Transverse colon (tissue), 4 donors: ENCODE measurements around the gene PTTG2. TPM values are rescaled to one million over a fixed set of nuclear protein-coding genes. Genes with fewer than 3 reads are reported as not detected.

Experiments used
- DNase-seq: peaks from one replicate; pipeline ENCODE4 v3.0.0-alpha.2; 2019
- H3K27ac ChIP-seq, 4 donors: fragments of 200-600 bp; sonication (generic); 2 replicates each; pipeline ENCODE4 v1.5.1; 2016 to 2018; ENCODE audit warnings: inconsistent platforms in 4 of 4
- H3K27me3 ChIP-seq: fragments of 200-600 bp; sonication (generic); 2 replicates; pipeline ENCODE4 v1.5.1; 2017; ENCODE audit warnings: inconsistent platforms
- H3K36me3 ChIP-seq, 4 donors: fragments of 200-600 bp; sonication (generic); 2 replicates each; pipeline ENCODE4 v1.5.1; 2017 to 2019; ENCODE audit warnings: inconsistent platforms in 4 of 4
- H3K4me1 ChIP-seq, 4 donors: fragments of 200-600 bp; sonication (generic); 2 replicates each; pipeline ENCODE4 v1.5.1; 2017 to 2020; ENCODE audit warnings: inconsistent platforms in 4 of 4
- H3K4me3 ChIP-seq, 4 donors: fragments of 200-600 bp; sonication (generic); 1 replicate in 1 of 4; 2 replicates in 3 of 4; pipeline versions ENCODE4 v1.5.1 to v1.6.1; 2017 to 2019; ENCODE audit warnings: inconsistent platforms in 4 of 4
- H3K9me3 ChIP-seq, 2 donors: fragments of 200-600 bp; sonication (generic); 2 replicates each; pipeline ENCODE4 v1.5.1; 2017 to 2019; ENCODE audit warnings: inconsistent platforms in 2 of 2
- EP300 ChIP-seq: sonication (generic); formaldehyde crosslinking; IDR thresholded peaks from one replicate; pipeline ENCODE4 v1.6.1; 2017; ENCODE audit warnings: antibody characterized with exemption, low read depth
- POLR2A ChIP-seq: fragments of 450-650 bp; IDR thresholded peaks from one replicate; pipeline ENCODE4 v1.6.1; 2016; ENCODE audit warnings: antibody characterized with exemption, mild to moderate bottlenecking, moderate library complexity
- POLR2AphosphoS5 ChIP-seq, 3 donors: sonication (generic); formaldehyde crosslinking; IDR thresholded peaks; one replicate each; pipeline ENCODE4 v1.6.1; 2016; ENCODE audit warnings: antibody characterized with exemption in 3 of 3
- WGBS, 2 donors: methylation state at CpG; one replicate each; pipeline ENCODE4 v1.1.5; 2018; ENCODE audit warnings: low coverage in 1 of 2; 5-methylcytosine and 5-hydroxymethylcytosine counted together
- in situ Hi-C, 4 donors: fragments of 200-750 bp; cut with MboI; loops; one replicate each; pipeline versions ENCODE4 v1.15.0 to v1.15.1; 2017; ENCODE audit warnings: low sequenced_read_pairs in 3 of 4, low pct_ligation_motif_present in 1 of 4, low pct_unique_long_range_greater_than_20kb in 1 of 4
- intact Hi-C: fragments of 100-400 bp; cut with DNase I; formaldehyde crosslinking; loops from one replicate; pipeline ENCODE4 v1.15.1; 2023; ENCODE audit warnings: low total_unique reads
- total RNA-seq, 4 donors: library from RNA; depleted of rRNA; stranded (reverse); fragments of >200 nt; gene quantifications; one replicate each; pipeline ENCODE4 v1.1.0, GENCODE V29; 2016
- TF ChIP-seq, protein P1 (sequence below), 5 experiments: fragments of 200-600 bp in 3 of 5; fragments of 450-650 bp in 2 of 5; sonication (generic) in 3 of 5; IDR thresholded peaks; 1 replicate in 2 of 5; 2 replicates in 3 of 5; pipeline ENCODE4 v1.5.1; 2016 to 2017; ENCODE audit warnings: antibody characterized with exemption in 5 of 5, inconsistent platforms in 3 of 5, mild to moderate bottlenecking in 2 of 5, moderate library complexity in 1 of 5

PTTG2 gene
- total RNA-seq, 4 donors from 2014 or later = 2.6 to 3.8 TPM; not detected in 2

DNA sequence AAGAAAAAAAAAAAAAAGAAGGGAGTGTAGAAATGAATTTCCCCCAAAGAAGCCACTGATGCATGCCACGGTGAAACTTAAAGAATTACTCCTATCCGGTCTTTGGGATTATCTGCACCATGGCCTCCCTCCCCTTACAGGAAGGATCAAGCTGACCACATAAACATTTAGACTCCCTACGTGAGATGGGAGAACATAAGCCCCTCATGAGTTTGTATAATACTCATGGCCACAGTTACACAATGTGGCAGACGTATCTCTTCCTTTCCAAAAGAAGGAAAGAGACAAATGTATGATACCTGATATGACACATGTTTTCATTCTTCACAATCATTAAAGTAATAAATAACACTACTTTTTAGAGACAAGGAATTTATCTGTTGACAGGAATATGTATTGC lies 3.3 kb upstream of the PTTG2 start:
- no peaks in the 10 kb centered on the region for H3K9me3 ChIP-seq
- in situ Hi-C loops (no loop called here), intact Hi-C loops (no loop called here)
- WGBS, 2 donors = 69 to 90% methylated on average over 3 to 4 of the region's 4 CpGs
- TF ChIP-seq POLR2A (no peak), EP300 (no peak), POLR2AphosphoS5 (IDR thresholded peaks at IDR 0.05) (no peak)
- TF ChIP-seq, protein P1, sequence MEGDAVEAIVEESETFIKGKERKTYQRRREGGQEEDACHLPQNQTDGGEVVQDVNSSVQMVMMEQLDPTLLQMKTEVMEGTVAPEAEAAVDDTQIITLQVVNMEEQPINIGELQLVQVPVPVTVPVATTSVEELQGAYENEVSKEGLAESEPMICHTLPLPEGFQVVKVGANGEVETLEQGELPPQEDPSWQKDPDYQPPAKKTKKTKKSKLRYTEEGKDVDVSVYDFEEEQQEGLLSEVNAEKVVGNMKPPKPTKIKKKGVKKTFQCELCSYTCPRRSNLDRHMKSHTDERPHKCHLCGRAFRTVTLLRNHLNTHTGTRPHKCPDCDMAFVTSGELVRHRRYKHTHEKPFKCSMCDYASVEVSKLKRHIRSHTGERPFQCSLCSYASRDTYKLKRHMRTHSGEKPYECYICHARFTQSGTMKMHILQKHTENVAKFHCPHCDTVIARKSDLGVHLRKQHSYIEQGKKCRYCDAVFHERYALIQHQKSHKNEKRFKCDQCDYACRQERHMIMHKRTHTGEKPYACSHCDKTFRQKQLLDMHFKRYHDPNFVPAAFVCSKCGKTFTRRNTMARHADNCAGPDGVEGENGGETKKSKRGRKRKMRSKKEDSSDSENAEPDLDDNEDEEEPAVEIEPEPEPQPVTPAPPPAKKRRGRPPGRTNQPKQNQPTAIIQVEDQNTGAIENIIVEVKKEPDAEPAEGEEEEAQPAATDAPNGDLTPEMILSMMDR (IDR thresholded peaks at IDR 0.05) = no peak
- peaks cover 0 to 4% (median 3%) of the 10 kb centered on the region in 4 donors for H3K4me1 ChIP-seq
- no peak overlapping the region for H3K4me3 ChIP-seq
- H3K27me3 ChIP-seq = no peaks in the 10 kb centered on the region
- no peak for DNase-seq
- no peak overlapping the region for H3K27ac ChIP-seq
- no peaks in the 10 kb centered on the region for H3K36me3 ChIP-seq

DNA sequence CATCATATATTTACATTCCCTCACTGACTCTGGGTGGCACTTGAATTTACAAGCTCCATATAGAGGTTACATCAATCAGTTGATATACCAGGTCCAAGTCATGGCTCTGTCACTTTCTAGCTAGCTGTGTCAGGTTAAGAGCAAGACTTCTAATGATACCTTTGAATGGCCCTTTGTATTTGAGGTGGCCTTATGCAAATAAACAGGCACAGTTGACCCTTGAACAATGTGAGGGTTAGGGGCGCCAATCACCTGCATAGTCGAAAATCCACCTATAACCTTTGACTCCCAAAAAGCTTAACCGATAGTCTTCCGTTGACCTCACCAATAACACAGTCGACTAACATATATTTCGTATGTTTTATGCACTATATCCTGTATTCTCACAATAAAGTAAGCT lies 1.3 kb upstream of the PTTG2 start:
- TF ChIP-seq, protein P1 (IDR thresholded peaks at IDR 0.05) = no peak
- TF ChIP-seq EP300 (no peak), POLR2AphosphoS5 (IDR thresholded peaks at IDR 0.05) (no peak), POLR2A (no peak)
- DNase-seq = no peak
- Histone ChIP-seq H3K4me1 (peaks cover 0 to 3% (median 0%) of the 10 kb centered on the region in 4 donors), H3K4me3 (no peak overlapping the region), H3K9me3 (no peaks in the 10 kb centered on the region), H3K27me3 (no peaks in the 10 kb centered on the region), H3K36me3 (no peaks in the 10 kb centered on the region), H3K27ac (no peak overlapping the region)
- intact Hi-C loops (no loop called here), in situ Hi-C loops (no loop called here)
- WGBS, 2 donors = 79 to 98% methylated on average over 6 of the region's 6 CpGs

DNA sequence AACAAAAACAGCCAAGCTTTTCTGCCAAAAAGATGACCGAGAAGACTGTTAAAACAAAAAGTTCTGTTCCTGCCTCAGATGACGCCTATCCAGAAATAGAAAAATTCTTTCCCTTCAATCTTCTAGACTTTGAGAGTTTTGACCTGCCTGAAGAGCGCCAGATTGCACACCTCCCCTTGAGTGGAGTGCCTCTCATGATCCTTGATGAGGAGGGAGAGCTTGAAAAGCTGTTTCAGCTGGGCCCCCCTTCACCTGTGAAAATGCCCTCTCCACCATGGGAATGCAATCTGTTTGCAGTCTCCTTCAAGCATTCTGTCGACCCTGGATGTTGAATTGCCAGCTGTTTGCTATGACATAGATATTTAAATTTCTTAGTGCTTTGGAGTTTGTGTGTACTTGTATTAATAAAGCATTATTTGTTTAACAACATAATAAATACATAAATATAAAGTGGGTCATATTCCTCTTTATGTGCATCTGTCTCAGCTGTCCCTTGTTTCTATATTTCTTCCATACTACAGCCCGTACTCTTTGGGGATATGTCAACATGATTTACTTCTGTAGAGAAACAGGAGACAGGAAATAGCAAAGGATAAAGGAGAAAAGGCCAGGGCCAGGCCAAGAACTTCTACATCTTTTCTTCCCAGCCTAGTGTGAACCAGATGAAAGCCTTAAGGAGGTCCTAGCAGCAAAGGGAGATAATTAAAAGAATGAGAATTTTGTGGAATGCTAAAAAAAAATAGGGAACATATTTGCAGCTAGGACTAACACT lies 667 bp downstream of the PTTG2 start:
- intact Hi-C loops (no loop called here), in situ Hi-C loops (no loop called here)
- TF ChIP-seq, protein P1 (IDR thresholded peaks at IDR 0.05) = no peak
- no peak for TF ChIP-seq EP300
- no peak for TF ChIP-seq POLR2A
- no peak for TF ChIP-seq POLR2AphosphoS5 (IDR thresholded peaks at IDR 0.05)
- WGBS, 2 donors = 66 to 78% methylated on average over 4 to 5 of the region's 5 CpGs
- Histone ChIP-seq H3K36me3 (no peaks in the 10 kb centered on the region), H3K4me3 (no peak overlapping the region), H3K9me3 (no peaks in the 10 kb centered on the region), H3K27me3 (no peaks in the 10 kb centered on the region), H3K27ac (no peak overlapping the region), H3K4me1 (peaks cover 0 to 4% (median 1%) of the 10 kb centered on the region in 4 donors)
- DNase-seq = no peak

- DNase-seq = no peak
- in situ Hi-C loops = no loop called here
Observed at GRCh38 chr4:37964734-37965457, 4.7 kb downstream of the PTTG2 start.

More at GRCh38 chr4:37964734-37965457, 4.7 kb downstream of the PTTG2 start:
- no peak overlapping the region for H3K27ac ChIP-seq
- WGBS, 2 donors = 84 to 100% methylated on average over 2 to 4 of the region's 4 CpGs
- H3K9me3 ChIP-seq = no peaks in the 10 kb centered on the region
- no peaks in the 10 kb centered on the region for H3K36me3 ChIP-seq
- no peak overlapping the region for H3K4me3 ChIP-seq
- TF ChIP-seq POLR2A (no peak), POLR2AphosphoS5 (IDR thresholded peaks at IDR 0.05) (no peak), EP300 (no peak)
- TF ChIP-seq, protein P1 (IDR thresholded peaks at IDR 0.05) = no peak
- intact Hi-C loops = no loop called here
- H3K27me3 ChIP-seq = no peaks in the 10 kb centered on the region
- peaks cover 3 to 21% (median 6%) of the 10 kb centered on the region in 4 donors for H3K4me1 ChIP-seq
